Measurements from ENCODE around the gene PRPH2. TPM values are rescaled to one million over a fixed set of nuclear protein-coding genes. Genes with fewer than 3 reads are reported as not detected.
"Not testable (repeated sequence)": the region's sequence is repeated elsewhere in the genome, so short reads cannot be mapped to it uniquely, and the experiment has no call there.

The PRPH2 gene
- total RNA-seq, 2 donors from 2014 or later = 0.78 TPM; not detected in 1

DNA sequence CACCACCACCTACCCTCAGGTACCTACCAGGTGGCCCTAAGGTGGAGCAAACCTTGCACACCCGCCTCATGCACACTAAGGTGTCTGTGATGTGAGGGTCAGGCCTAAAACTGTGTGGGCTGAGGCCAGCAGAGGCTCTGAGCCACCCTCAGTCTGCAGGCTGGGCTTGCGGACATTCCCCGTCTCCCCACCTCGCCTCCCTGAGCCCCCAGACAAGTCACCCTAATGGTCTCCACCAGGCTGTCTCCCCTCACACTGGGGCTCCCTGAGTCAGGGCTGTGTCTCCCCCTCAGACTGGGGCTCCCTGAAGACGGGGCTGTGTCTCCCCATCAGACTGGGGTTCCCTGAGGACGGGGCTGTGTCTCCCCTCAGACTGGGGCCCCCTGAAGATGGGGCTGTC is 12.5 kb downstream of the PRPH2 start:
- Histone ChIP-seq H3K27me3 (replicated peaks; ENCODE audit: insufficient read depth) (no peaks in the 10 kb centered on the region), H3K36me3 (no peaks in the 10 kb centered on the region), H3K4me1 (ENCODE audit: control insufficient read depth in 1 of 2, low read depth in 2 of 2) (no peaks in the 10 kb centered on the region), H3K9me3 (peaks cover 6% of the 10 kb centered on the region), H3K27ac (no peak overlapping the region), H3K4me3 (no peak overlapping the region)
- no peak for ATAC-seq (ENCODE audit: insufficient number of reproducible peaks, low FRiP score, low read depth)
- no peak for DNase-seq (ENCODE audit: low spot score)
- TF ChIP-seq, protein P1, sequence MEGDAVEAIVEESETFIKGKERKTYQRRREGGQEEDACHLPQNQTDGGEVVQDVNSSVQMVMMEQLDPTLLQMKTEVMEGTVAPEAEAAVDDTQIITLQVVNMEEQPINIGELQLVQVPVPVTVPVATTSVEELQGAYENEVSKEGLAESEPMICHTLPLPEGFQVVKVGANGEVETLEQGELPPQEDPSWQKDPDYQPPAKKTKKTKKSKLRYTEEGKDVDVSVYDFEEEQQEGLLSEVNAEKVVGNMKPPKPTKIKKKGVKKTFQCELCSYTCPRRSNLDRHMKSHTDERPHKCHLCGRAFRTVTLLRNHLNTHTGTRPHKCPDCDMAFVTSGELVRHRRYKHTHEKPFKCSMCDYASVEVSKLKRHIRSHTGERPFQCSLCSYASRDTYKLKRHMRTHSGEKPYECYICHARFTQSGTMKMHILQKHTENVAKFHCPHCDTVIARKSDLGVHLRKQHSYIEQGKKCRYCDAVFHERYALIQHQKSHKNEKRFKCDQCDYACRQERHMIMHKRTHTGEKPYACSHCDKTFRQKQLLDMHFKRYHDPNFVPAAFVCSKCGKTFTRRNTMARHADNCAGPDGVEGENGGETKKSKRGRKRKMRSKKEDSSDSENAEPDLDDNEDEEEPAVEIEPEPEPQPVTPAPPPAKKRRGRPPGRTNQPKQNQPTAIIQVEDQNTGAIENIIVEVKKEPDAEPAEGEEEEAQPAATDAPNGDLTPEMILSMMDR (IDR thresholded peaks at IDR 0.05) = no peak

DNA sequence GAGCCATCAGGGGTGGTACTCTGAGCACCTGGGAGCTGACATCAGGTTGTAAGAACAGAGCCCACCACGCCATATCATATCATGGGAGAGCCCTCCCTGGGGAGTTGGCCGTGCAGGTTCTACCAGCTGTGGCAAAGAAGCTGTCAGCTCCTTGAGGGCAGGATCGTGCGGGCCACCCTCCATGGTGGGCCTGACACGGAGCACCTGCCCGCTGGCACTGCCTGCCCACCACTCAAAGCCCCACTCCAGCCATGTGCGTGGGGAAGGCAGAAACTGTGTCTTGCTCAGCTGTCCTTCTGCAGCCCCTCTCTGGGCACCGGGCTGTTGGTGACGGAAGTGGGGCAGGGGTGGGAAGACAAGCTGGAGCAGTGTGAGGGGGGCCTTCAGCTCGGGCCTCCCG is 14.3 kb downstream of the PRPH2 start:
- H3K4me1 ChIP-seq (ENCODE audit: control insufficient read depth in 1 of 2, low read depth in 2 of 2) = no peaks in the 10 kb centered on the region
- H3K4me3 ChIP-seq = no peak overlapping the region
- peaks cover 6% of the 10 kb centered on the region for H3K9me3 ChIP-seq
- TF ChIP-seq, protein P1 (IDR thresholded peaks at IDR 0.05) = no peak
- no peaks in the 10 kb centered on the region for H3K36me3 ChIP-seq
- H3K27me3 ChIP-seq (replicated peaks; ENCODE audit: insufficient read depth) = no peaks in the 10 kb centered on the region
- H3K27ac ChIP-seq = no peak overlapping the region
- DNase-seq (ENCODE audit: low spot score) = no peak
- ATAC-seq (ENCODE audit: insufficient number of reproducible peaks, low FRiP score, low read depth) = no peak

GRCh38 chr6:42707595-42707994 is 14.8 kb downstream of the PRPH2 start:
- Histone ChIP-seq H3K27me3 (replicated peaks; ENCODE audit: insufficient read depth) (no peaks in the 10 kb centered on the region), H3K36me3 (no peaks in the 10 kb centered on the region), H3K9me3 (peaks cover 6% of the 10 kb centered on the region), H3K4me1 (ENCODE audit: control insufficient read depth in 1 of 2, low read depth in 2 of 2) (no peaks in the 10 kb centered on the region), H3K4me3 (no peak overlapping the region), H3K27ac (no peak overlapping the region)
- TF ChIP-seq, protein P1 (IDR thresholded peaks at IDR 0.05) = no peak
- no peak for ATAC-seq (ENCODE audit: insufficient number of reproducible peaks, low FRiP score, low read depth)
- no peak for DNase-seq (ENCODE audit: low spot score)

DNA sequence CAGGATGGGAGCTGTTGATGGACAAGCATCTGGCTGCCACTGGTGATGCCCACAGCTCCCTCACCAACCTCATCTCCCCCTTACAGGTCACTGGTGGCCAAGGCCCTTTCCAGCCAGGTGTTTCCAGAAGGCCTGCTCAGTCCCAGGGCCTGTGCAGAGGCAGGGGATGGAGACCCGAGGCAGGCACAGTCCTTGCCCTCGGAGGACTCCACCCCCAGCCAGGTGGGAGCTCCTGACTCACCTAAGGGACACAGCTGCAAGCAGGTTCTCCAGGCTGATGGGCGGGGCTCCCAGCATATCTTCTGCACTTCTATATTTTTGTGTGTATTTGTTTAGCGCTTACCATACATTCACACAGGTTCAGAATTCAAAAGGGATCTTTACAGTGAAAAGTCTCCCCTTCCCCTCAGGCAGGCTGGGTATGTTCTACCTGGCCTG is 17.4 kb downstream of the PRPH2 start:
- no peak overlapping the region for H3K27ac ChIP-seq
- H3K9me3 ChIP-seq = no peaks in the 10 kb centered on the region
- no peaks in the 10 kb centered on the region for H3K27me3 ChIP-seq (replicated peaks; ENCODE audit: insufficient read depth)
- TF ChIP-seq, protein P1 (IDR thresholded peaks at IDR 0.05) = no peak
- no peak overlapping the region for H3K4me3 ChIP-seq
- ATAC-seq (ENCODE audit: insufficient number of reproducible peaks, low FRiP score, low read depth) = no peak
- H3K36me3 ChIP-seq = no peaks in the 10 kb centered on the region
- DNase-seq (ENCODE audit: low spot score) = no peak
- H3K4me1 ChIP-seq (ENCODE audit: control insufficient read depth in 1 of 2, low read depth in 2 of 2) = no peaks in the 10 kb centered on the region

GRCh38 chr6:42704251-42704936 is 18.0 kb downstream of the PRPH2 start:
- no peak overlapping the region for H3K4me3 ChIP-seq
- no peaks in the 10 kb centered on the region for H3K36me3 ChIP-seq
- no peaks in the 10 kb centered on the region for H3K4me1 ChIP-seq (ENCODE audit: control insufficient read depth in 1 of 2, low read depth in 2 of 2)
- DNase-seq (ENCODE audit: low spot score) = no peak
- no peak overlapping the region for H3K27ac ChIP-seq
- no peaks in the 10 kb centered on the region for H3K27me3 ChIP-seq (replicated peaks; ENCODE audit: insufficient read depth)
- no peak for ATAC-seq (ENCODE audit: insufficient number of reproducible peaks, low FRiP score, low read depth)
- no peaks in the 10 kb centered on the region for H3K9me3 ChIP-seq
- TF ChIP-seq, protein P1 (IDR thresholded peaks at IDR 0.05) = no peak

DNA sequence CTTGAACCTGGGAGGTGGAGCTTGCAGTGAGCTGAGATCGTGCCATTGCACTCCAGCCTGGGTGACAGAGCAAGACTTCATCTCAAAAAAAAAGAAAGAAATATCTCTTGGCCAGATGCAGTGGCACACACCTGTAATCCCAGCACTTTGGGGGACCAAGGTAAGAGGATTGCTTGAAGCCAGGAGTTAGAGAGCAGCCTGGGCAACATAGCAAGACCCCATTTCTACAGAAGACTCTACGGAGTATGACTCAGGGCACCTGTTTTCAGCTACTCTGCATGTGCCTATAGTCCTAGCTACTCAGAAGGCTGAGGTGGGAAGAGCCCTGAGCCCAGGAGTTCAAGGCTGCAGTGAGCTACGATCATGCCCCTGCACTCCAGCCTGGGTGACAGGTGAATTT is 19.6 kb downstream of the PRPH2 start:
- H3K27me3 ChIP-seq (replicated peaks; ENCODE audit: insufficient read depth); ATAC-seq (ENCODE audit: insufficient number of reproducible peaks, low FRiP score, low read depth); DNase-seq (ENCODE audit: low spot score); H3K4me1 ChIP-seq (ENCODE audit: control insufficient read depth in 1 of 2, low read depth in 2 of 2); H3K4me3 ChIP-seq; H3K36me3 ChIP-seq; H3K27ac ChIP-seq; H3K9me3 ChIP-seq: not testable (repeated sequence)
